OCI-LY7 (cell line): ENCODE results near the gene RFPL1. TPM values are rescaled to one million over a fixed set of nuclear protein-coding genes. Genes with fewer than 3 reads are reported as not detected.

Source experiments
- BruUV-seq: library from RNA; stranded (reverse); fragments of 400-500 nt; replicated peaks from 2 replicates; lab custom pipeline; 2021; lab: Mats Ljungman, UMichigan
- CTCF ChIA-PET: fragments of 300-600 bp; sonication (Branson Sonifier 250); formaldehyde crosslinking; loops from one replicate; lab custom pipeline; 2022; ENCODE audit warnings: antibody characterized with exemption; ENCODE audit not compliant: unreplicated experiment; lab: Charles Lee
- POLR2A ChIA-PET: fragments of 300-600 bp; sonication (Branson Sonifier 250); formaldehyde crosslinking; loops from one replicate; lab custom pipeline; 2022; ENCODE audit warnings: antibody characterized with exemption; lab: Charles Lee
- DNase-seq: peaks from one replicate; pipeline ENCODE4 v3.0.0-alpha.2; 2015; ENCODE audit warnings: low spot score
- H2AFZ ChIP-seq: fragments of 200-600 bp; sonication (generic), shearing (Covaris generic); 2 replicates; pipeline ENCODE4 v1.6.1; 2014; ENCODE audit warnings: mild to moderate bottlenecking, antibody characterized with exemption, low read length, moderate library complexity
- H3K27ac ChIP-seq: fragments of 200-600 bp; sonication (generic); 2 replicates; pipeline ENCODE4 v1.5.1; 2014; ENCODE audit warnings: mixed run types, low read depth, mild to moderate bottlenecking, moderate library complexity, low read length, inconsistent platforms; ENCODE audit not compliant: poor library complexity, severe bottlenecking
- H3K36me3 ChIP-seq: fragments of 200-600 bp; sonication (generic); 2 replicates; pipeline ENCODE4 v1.6.1; 2014; ENCODE audit warnings: mild to moderate bottlenecking, antibody characterized with exemption, low read length, moderate library complexity, mixed read lengths; ENCODE audit not compliant: insufficient read depth
- H3K4me1 ChIP-seq: fragments of 200-600 bp; sonication (generic); 2 replicates; pipeline ENCODE4 v1.5.1; 2014; ENCODE audit warnings: mild to moderate bottlenecking, low read length; ENCODE audit not compliant: insufficient read depth, poor library complexity, severe bottlenecking
- H3K4me2 ChIP-seq: fragments of 200-600 bp; sonication (generic); 2 replicates; pipeline ENCODE4 v1.6.1; 2014; ENCODE audit warnings: mild to moderate bottlenecking, low read length
- H3K4me3 ChIP-seq: fragments of 200-600 bp; sonication (generic); 2 replicates; pipeline ENCODE4 v1.5.1; 2014; ENCODE audit warnings: mild to moderate bottlenecking, low read depth, low read length; ENCODE audit not compliant: poor library complexity, severe bottlenecking
- H3K79me2 ChIP-seq: fragments of 200-600 bp; sonication (generic); 2 replicates; pipeline ENCODE4 v1.6.1; 2016; ENCODE audit warnings: low read depth, mild to moderate bottlenecking, low read length, moderate library complexity, mixed read lengths; ENCODE audit not compliant: insufficient read depth
- H3K9me2 ChIP-seq: fragments of 200-600 bp; sonication (generic); 2 replicates; pipeline ENCODE4 v1.6.1; 2016; ENCODE audit warnings: mild to moderate bottlenecking, low read length, mixed read lengths; ENCODE audit not compliant: insufficient read depth
- H3K9me3 ChIP-seq: fragments of 200-600 bp; sonication (generic); 2 replicates; pipeline ENCODE4 v1.6.1; 2014; ENCODE audit warnings: mild to moderate bottlenecking, mixed run types, low read length, mixed read lengths
- H4K20me1 ChIP-seq: fragments of 200-600 bp; sonication (generic); 2 replicates; pipeline ENCODE4 v1.6.1; 2014; ENCODE audit warnings: mild to moderate bottlenecking, antibody characterized with exemption, low read length, moderate library complexity, mixed read lengths; ENCODE audit not compliant: insufficient read depth
- CTCF ChIP-seq: fragments of 200-600 bp; sonication (generic); conservative IDR thresholded peaks from 2 replicates; pipeline ENCODE4 v1.5.1; 2014; ENCODE audit warnings: mild to moderate bottlenecking, antibody characterized with exemption, low read length, moderate library complexity, mixed read lengths
- EZH2phosphoT487 ChIP-seq: fragments of 200-600 bp; sonication (generic); IDR thresholded peaks from 2 replicates; pipeline ENCODE4 v1.6.1; 2018; ENCODE audit warnings: low read depth, borderline replicate concordance, mild to moderate bottlenecking, mixed run types, antibody characterized with exemption, low read length, moderate library complexity, mixed read lengths
- intact Hi-C: fragments of 100-400 bp; cut with micrococcal nuclease; formaldehyde crosslinking; loops from one replicate; pipeline ENCODE4 v1.10.0; 2022; ENCODE audit not compliant: unreplicated experiment
- small RNA-seq: library from RNA; depleted of rRNA; stranded (forward); fragments of <200 nt; gene quantifications from one replicate; pipeline ENCODE3, GENCODE V24; 2014
- total RNA-seq, 2 experiments: library from RNA; depleted of rRNA in 1 of 2; stranded (reverse); fragments of >200 nt in 1 of 2; shearing (Covaris generic) in 1 of 2; gene quantifications; 2 replicates each; pipeline ENCODE4 v1.2.3, GENCODE V29; 2014 to 2022

RFPL1 gene
- total RNA-seq, 2 experiments from 2014 or later, result not detected

- TF ChIP-seq EZH2phosphoT487 (no peak), CTCF (no peak)
- intact Hi-C loops, result no loop called here
- Histone ChIP-seq H3K36me3 (no peaks in the 10 kb centered on the region; the same call in 1 of the 2 replicates), H3K27ac (no peak overlapping the region), H3K4me1 (no peaks in the 10 kb centered on the region), H3K9me2 (no peaks in the 10 kb centered on the region), H4K20me1 (no peaks in the 10 kb centered on the region), H3K9me3 (no peaks in the 10 kb centered on the region), H3K4me3 (no peak overlapping the region), H2AFZ (no peak overlapping the region), H3K4me2 (no peak overlapping the region), H3K79me2 (no peaks in the 10 kb centered on the region)
- DNase-seq, result no peak
- ChIA-PET POLR2A (no interaction called here), CTCF (no interaction called here)
- BruUV-seq, result no TSS peak
These were observed 52.6 kb downstream of the RFPL1 start for GRCh38 chr22:29491012-29491411.

Small RNAs within 50 kb of the gene (small RNA-seq; reads per million reads assigned to genes)
- gene AC000041.1, result not detected

Other genes starting within 250 kb of the RFPL1 start
- gene EMID1, start 232.7 kb upstream of the RFPL1 start, total RNA-seq (2014; rRNA removed; shearing (Covaris generic)), result not detected in 2 replicates
- not detected in 2 replicates for gene EMID1, start 232.7 kb upstream of the RFPL1 start, total RNA-seq (2022)
- gene RHBDD3, start 170.6 kb upstream of the RFPL1 start, total RNA-seq (2014; rRNA removed; shearing (Covaris generic)), result 37.9 and 44.5 TPM in 2 replicates
- 38.6 and 39.2 TPM in 2 replicates for gene RHBDD3, start 170.6 kb upstream of the RFPL1 start, total RNA-seq (2022)
- 270 and 311 TPM in 2 replicates for gene EWSR1, start 170.3 kb upstream of the RFPL1 start, total RNA-seq (2014; rRNA removed; shearing (Covaris generic))
- gene EWSR1, start 170.3 kb upstream of the RFPL1 start, total RNA-seq (2022), result 333 and 375 TPM in 2 replicates
- gene GAS2L1, start 131.9 kb upstream of the RFPL1 start, total RNA-seq (2014; rRNA removed; shearing (Covaris generic)), result not detected in 2 replicates
- gene GAS2L1, start 131.9 kb upstream of the RFPL1 start, total RNA-seq (2022), result not detected in 2 replicates
- 2.7 and 5.2 TPM in 2 replicates for gene RASL10A, start 122.9 kb upstream of the RFPL1 start, total RNA-seq (2014; rRNA removed; shearing (Covaris generic))
- 23.3 and 23.7 TPM in 2 replicates for gene RASL10A, start 122.9 kb upstream of the RFPL1 start, total RNA-seq (2022)
- 84.6 and 111 TPM in 2 replicates for gene AP1B1, start 50.0 kb upstream of the RFPL1 start, total RNA-seq (2014; rRNA removed; shearing (Covaris generic))
- gene AP1B1, start 50.0 kb upstream of the RFPL1 start, total RNA-seq (2022), result 156 and 162 TPM in 2 replicates
- gene NEFH, start 41.6 kb downstream of the RFPL1 start, total RNA-seq (2014; rRNA removed; shearing (Covaris generic)), result not detected in 2 replicates
- not detected in 2 replicates for gene NEFH, start 41.6 kb downstream of the RFPL1 start, total RNA-seq (2022)
- 35.9 and 38.5 TPM in 2 replicates for gene THOC5, start 115.2 kb downstream of the RFPL1 start, total RNA-seq (2014; rRNA removed; shearing (Covaris generic))
- 52.7 and 56.7 TPM in 2 replicates for gene THOC5, start 115.2 kb downstream of the RFPL1 start, total RNA-seq (2022)
- gene NIPSNAP1, start 142.5 kb downstream of the RFPL1 start, total RNA-seq (2014; rRNA removed; shearing (Covaris generic)), result 49.4 and 51.8 TPM in 2 replicates
- gene NIPSNAP1, start 142.5 kb downstream of the RFPL1 start, total RNA-seq (2022), result 61.1 and 61.9 TPM in 2 replicates
- 20.8 and 22.2 TPM in 2 replicates for gene NF2, start 165.1 kb downstream of the RFPL1 start, total RNA-seq (2014; rRNA removed; shearing (Covaris generic))
- 31.6 and 34.8 TPM in 2 replicates for gene NF2, start 165.1 kb downstream of the RFPL1 start, total RNA-seq (2022)